Tibial artery (tissue), 4 donors: ENCODE results near the gene PCDHA6.
A peak's percentile ranks its signal among the peaks of the same experiment; 100 is the strongest.
"Not testable (repeated sequence)": the region's sequence is repeated elsewhere in the genome, so short reads cannot be mapped to it uniquely, and the experiment has no call there.

Source experiments
- DNase-seq, 2 donors: peaks; one replicate each; pipeline ENCODE4 v3.0.0-alpha.2; 2019
- H3K27ac ChIP-seq, 2 donors: fragments of 200-600 bp; sonication (generic) in 1 of 2; 1 replicate in 1 of 2; 2 replicates in 1 of 2; pipeline ENCODE4 v1.5.1; 2018 to 2019; ENCODE audit warnings: mild to moderate bottlenecking in 1 of 2
- H3K27me3 ChIP-seq, 2 donors: fragments of 200-600 bp; sonication (generic) in 1 of 2; one replicate each; pipeline versions ENCODE4 v1.5.1 to v1.6.0; 2016 to 2019
- H3K36me3 ChIP-seq, 3 donors: fragments of 200-600 bp; sonication (generic) in 2 of 3; one replicate each; pipeline ENCODE4 v1.5.1; 2016 to 2019; ENCODE audit warnings: mild to moderate bottlenecking in 2 of 3
- H3K4me1 ChIP-seq, 4 donors: fragments of 200-600 bp; sonication (generic) in 2 of 4; 1 replicate in 3 of 4; 2 replicates in 1 of 4; pipeline ENCODE4 v1.5.1; 2016 to 2019
- H3K4me3 ChIP-seq, 2 donors: fragments of 200-600 bp; sonication (generic) in 1 of 2; 1 replicate in 1 of 2; 2 replicates in 1 of 2; pipeline ENCODE4 v1.5.1; 2018 to 2019; ENCODE audit warnings: mild to moderate bottlenecking in 2 of 2
- H3K9me3 ChIP-seq, 3 donors: fragments of 200-600 bp; sonication (generic) in 1 of 3; one replicate each; pipeline ENCODE4 v1.5.1; 2016 to 2019
- CTCF ChIP-seq, 2 experiments: fragments of 200-600 bp in 1 of 2; fragments of 450-650 bp in 1 of 2; IDR thresholded peaks; one replicate each; pipeline ENCODE4 v1.5.1; 2017 to 2019; ENCODE audit warnings: antibody characterized with exemption in 2 of 2, mild to moderate bottlenecking in 1 of 2, moderate library complexity in 1 of 2
- intact Hi-C: fragments of 100-400 bp; cut with DNase I; formaldehyde crosslinking; loops from one replicate; pipeline ENCODE4 v1.15.0; 2023; ENCODE audit warnings: low total_unique reads

PCDHA6 gene

GRCh38 chr5:140827704-140828361, at the start of gene PCDHA6:
Gene PCDHA6, plus strand, starts transcription at chr5:140827960. Its CDS starts 132 bp downstream, at chr5:140828092.
- intact Hi-C loops, result no loop called here
- peaks cover 0 to 56% (median 37%) of the 10 kb centered on the region in 3 donors for H3K9me3 ChIP-seq
- DNase-seq, result no peak
- TF ChIP-seq CTCF (IDR thresholded peaks at IDR 0.05), result no peak
- H3K4me1 ChIP-seq, result no peaks in the 10 kb centered on the region
- no peaks in the 10 kb centered on the region for H3K36me3 ChIP-seq
- peak within 1 kb of the TSS in 1 of 2 donors; percentile 15 for H3K4me3 ChIP-seq
- no peak within 1 kb of the TSS for H3K27ac ChIP-seq
- peaks cover 0 to 11% of the 10 kb centered on the region in 2 donors for H3K27me3 ChIP-seq

GRCh38 chr5:140780512-140780911, 47.2 kb upstream of the PCDHA6 start:
- Histone ChIP-seq H3K9me3 (peaks cover 0 to 66% (median 61%) of the 10 kb centered on the region in 3 donors), H3K27me3 (no peaks in the 10 kb centered on the region), H3K27ac (no peak overlapping the region), H3K36me3 (no peaks in the 10 kb centered on the region), H3K4me1 (no peaks in the 10 kb centered on the region), H3K4me3 (no peak overlapping the region)
- TF ChIP-seq CTCF (IDR thresholded peaks at IDR 0.05), result no peak
- intact Hi-C loops, result no loop called here
- no peak for DNase-seq

- TF ChIP-seq CTCF (IDR thresholded peaks at IDR 0.05), result no peak
- Histone ChIP-seq H3K27ac (no peak within 1 kb of the TSS), H3K4me3 (no peak within 1 kb of the TSS), H3K4me1 (no peaks in the 10 kb centered on the region), H3K27me3 (peaks cover 0 to 18% of the 10 kb centered on the region in 2 donors), H3K9me3 (peaks cover 3 to 89% (median 58%) of the 10 kb centered on the region in 3 donors), H3K36me3 (peaks cover 0 to 8% (median 5%) of the 10 kb centered on the region in 3 donors)
- DNase-seq, result no peak
- intact Hi-C loops, result no loop called here
Observed at GRCh38 chr5:140785905-140786686, 41.7 kb upstream of the PCDHA6 start, which contains the start of gene PCDHA1. Gene PCDHA1, plus strand, starts transcription at chr5:140786140.

- H3K27ac ChIP-seq, DNase-seq, intact Hi-C loops, H3K36me3 ChIP-seq, H3K4me3 ChIP-seq, H3K4me1 ChIP-seq: not testable (repeated sequence)
- peaks cover 0 to 18% of the 10 kb centered on the region in 2 donors for H3K27me3 ChIP-seq
- peaks cover 3 to 78% (median 51%) of the 10 kb centered on the region in 3 donors for H3K9me3 ChIP-seq
Observed at GRCh38 chr5:140787422-140787821, 40.3 kb upstream of the PCDHA6 start.

- H3K9me3 ChIP-seq, result peaks cover 3 to 73% (median 48%) of the 10 kb centered on the region in 3 donors
- intact Hi-C loops, H3K4me1 ChIP-seq, H3K27ac ChIP-seq, DNase-seq, H3K4me3 ChIP-seq, H3K36me3 ChIP-seq: not testable (repeated sequence)
- H3K27me3 ChIP-seq, result peaks cover 0 to 18% of the 10 kb centered on the region in 2 donors
Observed at GRCh38 chr5:140787849-140788504, 39.8 kb upstream of the PCDHA6 start.

- no peak for TF ChIP-seq CTCF (IDR thresholded peaks at IDR 0.05)
- Histone ChIP-seq H3K4me1 (no peaks in the 10 kb centered on the region), H3K36me3 (peaks cover 0 to 8% (median 5%) of the 10 kb centered on the region in 3 donors), H3K27me3 (peaks cover 0 to 28% of the 10 kb centered on the region in 2 donors), H3K4me3 (no peak overlapping the region), H3K9me3 (peaks cover 3 to 76% (median 53%) of the 10 kb centered on the region in 3 donors), H3K27ac (no peak overlapping the region)
- no peak for DNase-seq
- intact Hi-C loops, result no loop called here
Observed at GRCh38 chr5:140791089-140791488, 36.7 kb upstream of the PCDHA6 start.
